Right atrium auricular region (tissue), 2 donors: ENCODE measurements around the gene THSD7B. TPM values are rescaled to one million over a fixed set of nuclear protein-coding genes. Genes with fewer than 3 reads are reported as not detected.

Source experiments
- DNase-seq: peaks from one replicate; pipeline ENCODE4 v3.0.0-alpha.2; 2019; ENCODE audit warnings: low spot score
- H3K27ac ChIP-seq, 2 donors: fragments of 200-600 bp; sonication (generic); 1 replicate in 1 of 2; 2 replicates in 1 of 2; pipeline ENCODE4 v1.5.1; 2016 to 2019
- H3K27me3 ChIP-seq, 2 donors: fragments of 200-600 bp; sonication (generic); one replicate each; pipeline versions ENCODE4 v1.5.1 to v1.6.0; 2017 to 2019
- H3K36me3 ChIP-seq: fragments of 200-600 bp; sonication (generic); one replicate; pipeline ENCODE4 v1.5.1; 2016
- H3K4me1 ChIP-seq, 2 donors: fragments of 200-600 bp; sonication (generic); one replicate each; pipeline versions ENCODE4 v1.5.1 to v1.6.0; 2017 to 2019
- H3K4me3 ChIP-seq, 2 donors: fragments of 200-600 bp; sonication (generic); 1 replicate in 1 of 2; 2 replicates in 1 of 2; pipeline ENCODE4 v1.5.1; 2017 to 2019; ENCODE audit warnings: mild to moderate bottlenecking in 1 of 2, moderate library complexity in 1 of 2
- H3K9me3 ChIP-seq, 2 donors: fragments of 200-600 bp; sonication (generic); one replicate each; pipeline ENCODE4 v1.5.1; 2019
- total RNA-seq, 2 donors: library from RNA; depleted of rRNA; stranded (reverse); fragments of >200 nt; gene quantifications; one replicate each; pipeline ENCODE4 v1.1.0, GENCODE V29; 2016
- TF ChIP-seq, protein P1 (sequence below), 2 donors: fragments of 200-600 bp; sonication (generic); IDR thresholded peaks; one replicate each; pipeline ENCODE4 v1.5.1; 2019; ENCODE audit warnings: antibody characterized with exemption in 2 of 2

The THSD7B gene
- total RNA-seq, 2 donors from 2014 or later, result 0.07 to 0.08 TPM

DNA sequence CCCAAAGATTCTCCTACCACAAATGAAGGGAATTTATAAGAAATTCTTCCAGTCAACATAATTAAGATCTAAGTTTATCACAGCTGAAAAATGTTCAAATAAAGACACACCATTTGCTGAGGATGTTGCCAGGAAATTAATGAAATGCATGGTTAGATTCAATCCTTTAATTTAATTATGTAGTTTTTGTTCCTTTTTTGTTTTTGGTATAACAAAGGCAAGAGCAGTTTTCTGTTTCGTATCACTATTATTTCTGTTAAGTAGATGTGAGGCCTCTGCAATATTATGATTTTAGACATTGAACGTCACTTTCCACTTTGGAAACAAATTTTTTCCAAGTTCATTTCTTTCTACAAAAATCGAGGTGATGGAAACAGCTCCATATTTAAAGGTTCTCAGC, 440.0 kb downstream of the THSD7B start:
- H3K4me3 ChIP-seq, result no peak overlapping the region
- no peak for DNase-seq
- no peak overlapping the region for H3K27ac ChIP-seq
- H3K4me1 ChIP-seq, result no peaks in the 10 kb centered on the region
- TF ChIP-seq, protein P1, sequence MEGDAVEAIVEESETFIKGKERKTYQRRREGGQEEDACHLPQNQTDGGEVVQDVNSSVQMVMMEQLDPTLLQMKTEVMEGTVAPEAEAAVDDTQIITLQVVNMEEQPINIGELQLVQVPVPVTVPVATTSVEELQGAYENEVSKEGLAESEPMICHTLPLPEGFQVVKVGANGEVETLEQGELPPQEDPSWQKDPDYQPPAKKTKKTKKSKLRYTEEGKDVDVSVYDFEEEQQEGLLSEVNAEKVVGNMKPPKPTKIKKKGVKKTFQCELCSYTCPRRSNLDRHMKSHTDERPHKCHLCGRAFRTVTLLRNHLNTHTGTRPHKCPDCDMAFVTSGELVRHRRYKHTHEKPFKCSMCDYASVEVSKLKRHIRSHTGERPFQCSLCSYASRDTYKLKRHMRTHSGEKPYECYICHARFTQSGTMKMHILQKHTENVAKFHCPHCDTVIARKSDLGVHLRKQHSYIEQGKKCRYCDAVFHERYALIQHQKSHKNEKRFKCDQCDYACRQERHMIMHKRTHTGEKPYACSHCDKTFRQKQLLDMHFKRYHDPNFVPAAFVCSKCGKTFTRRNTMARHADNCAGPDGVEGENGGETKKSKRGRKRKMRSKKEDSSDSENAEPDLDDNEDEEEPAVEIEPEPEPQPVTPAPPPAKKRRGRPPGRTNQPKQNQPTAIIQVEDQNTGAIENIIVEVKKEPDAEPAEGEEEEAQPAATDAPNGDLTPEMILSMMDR (IDR thresholded peaks at IDR 0.05), result no peak
- no peaks in the 10 kb centered on the region for H3K36me3 ChIP-seq
- H3K9me3 ChIP-seq, result no peaks in the 10 kb centered on the region
- no peaks in the 10 kb centered on the region for H3K27me3 ChIP-seq

GRCh38 chr2:137206069-137206468, 440.7 kb downstream of the THSD7B start:
- H3K4me3 ChIP-seq, result no peak overlapping the region
- H3K36me3 ChIP-seq, result no peaks in the 10 kb centered on the region
- H3K4me1 ChIP-seq, result no peaks in the 10 kb centered on the region
- no peaks in the 10 kb centered on the region for H3K9me3 ChIP-seq
- TF ChIP-seq, protein P1 (IDR thresholded peaks at IDR 0.05), result no peak
- no peak overlapping the region for H3K27ac ChIP-seq
- no peak for DNase-seq
- no peaks in the 10 kb centered on the region for H3K27me3 ChIP-seq

- H3K4me3 ChIP-seq, result no peak overlapping the region
- H3K27ac ChIP-seq, result no peak overlapping the region
- H3K27me3 ChIP-seq, result no peaks in the 10 kb centered on the region
- TF ChIP-seq, protein P1 (IDR thresholded peaks at IDR 0.05), result no peak
- no peaks in the 10 kb centered on the region for H3K9me3 ChIP-seq
- no peaks in the 10 kb centered on the region for H3K36me3 ChIP-seq
- no peak for DNase-seq
- no peaks in the 10 kb centered on the region for H3K4me1 ChIP-seq
Measured at GRCh38 chr2:137207030-137207429, 441.7 kb downstream of the THSD7B start.

DNA sequence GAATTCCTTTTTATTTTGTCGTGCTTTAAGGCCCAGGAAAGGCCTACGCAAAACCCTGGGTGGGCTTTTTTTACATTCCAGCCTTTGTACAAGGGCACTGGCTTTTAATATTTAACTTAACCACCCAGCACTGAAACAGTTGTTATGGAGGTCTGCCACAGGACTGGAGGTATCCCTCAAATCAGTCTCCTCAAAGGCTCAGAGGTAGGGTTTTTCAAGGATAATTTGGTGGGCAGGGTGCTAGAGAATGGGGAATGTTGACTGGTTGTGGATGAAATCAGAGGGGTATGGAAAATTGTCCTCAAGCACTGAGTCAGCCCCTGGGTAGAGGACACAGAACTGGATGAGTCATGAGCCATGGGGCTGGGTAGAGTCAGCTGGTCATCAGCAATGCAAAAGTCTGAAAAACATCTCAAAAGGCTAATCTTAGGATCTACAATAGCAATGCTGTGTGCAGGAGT, 443.1 kb downstream of the THSD7B start:
- H3K4me1 ChIP-seq, result no peaks in the 10 kb centered on the region
- no peak overlapping the region for H3K4me3 ChIP-seq
- TF ChIP-seq, protein P1 (IDR thresholded peaks at IDR 0.05), result no peak
- H3K9me3 ChIP-seq, result no peaks in the 10 kb centered on the region
- no peaks in the 10 kb centered on the region for H3K27me3 ChIP-seq
- no peak overlapping the region for H3K27ac ChIP-seq
- no peak for DNase-seq
- H3K36me3 ChIP-seq, result no peaks in the 10 kb centered on the region

DNA sequence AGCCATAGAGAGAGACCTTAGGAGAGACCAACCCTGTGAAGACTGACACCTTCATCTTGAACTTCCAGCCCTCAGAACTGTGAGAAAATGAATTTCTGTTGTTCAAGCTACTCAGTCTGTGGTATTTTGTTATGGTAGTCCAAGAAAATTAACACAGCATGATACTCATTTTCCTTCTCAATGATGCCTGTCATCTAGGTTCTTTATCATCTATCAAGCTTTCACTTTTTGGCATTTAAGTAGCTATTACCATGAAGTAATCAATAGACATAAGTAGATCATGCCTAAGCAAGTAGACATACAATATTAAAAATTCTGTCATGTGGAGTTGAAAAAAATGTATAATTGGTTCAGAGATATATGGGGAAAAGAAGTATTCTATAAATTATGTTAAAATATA, 444.7 kb downstream of the THSD7B start:
- H3K36me3 ChIP-seq, result no peaks in the 10 kb centered on the region
- no peaks in the 10 kb centered on the region for H3K9me3 ChIP-seq
- no peaks in the 10 kb centered on the region for H3K27me3 ChIP-seq
- DNase-seq, result no peak
- H3K27ac ChIP-seq, result no peak overlapping the region
- H3K4me3 ChIP-seq, result no peak overlapping the region
- TF ChIP-seq, protein P1 (IDR thresholded peaks at IDR 0.05), result no peak
- H3K4me1 ChIP-seq, result no peaks in the 10 kb centered on the region

GRCh38 chr2:137211761-137212160, 446.4 kb downstream of the THSD7B start:
- no peak overlapping the region for H3K27ac ChIP-seq
- no peaks in the 10 kb centered on the region for H3K9me3 ChIP-seq
- DNase-seq, result no peak
- TF ChIP-seq, protein P1 (IDR thresholded peaks at IDR 0.05), result no peak
- H3K36me3 ChIP-seq, result no peaks in the 10 kb centered on the region
- H3K4me3 ChIP-seq, result no peak overlapping the region
- no peaks in the 10 kb centered on the region for H3K27me3 ChIP-seq
- H3K4me1 ChIP-seq, result no peaks in the 10 kb centered on the region
